Panc1 (cell line): Measurements from ENCODE around the gene MEGF8.

ENCODE experiments used
- POLR2AphosphoS5 ChIP-seq: IDR thresholded peaks from 2 replicates; pipeline ENCODE4 v1.6.1; 2012; ENCODE audit warnings: mild to moderate bottlenecking, low read depth, low read length, moderate library complexity
- SIN3A ChIP-seq: IDR thresholded peaks from 2 replicates; pipeline ENCODE4 v1.6.1; 2012; ENCODE audit warnings: low read depth, mild to moderate bottlenecking, low read length, moderate library complexity, borderline replicate concordance; ENCODE audit not compliant: insufficient read depth
- TCF7L2 ChIP-seq: IDR thresholded peaks from 2 replicates; pipeline ENCODE4 v1.6.1; 2011; ENCODE audit warnings: mild to moderate bottlenecking, low read depth, low read length, inconsistent platforms
- TF ChIP-seq, protein P1 (sequence below): fragments of 450-650 bp; IDR thresholded peaks from 2 replicates; pipeline ENCODE4 v1.5.1; 2017; ENCODE audit warnings: mild to moderate bottlenecking
- TF ChIP-seq, protein P2 (sequence below), 2 experiments: IDR thresholded peaks; 2 replicates each; pipeline ENCODE4 v1.6.1; 2011 to 2012; ENCODE audit warnings: low read depth in 2 of 2, control low read depth in 1 of 2, low read length in 1 of 2, mild to moderate bottlenecking in 1 of 2, moderate library complexity in 1 of 2; ENCODE audit not compliant: insufficient read depth in 1 of 2

DNA sequence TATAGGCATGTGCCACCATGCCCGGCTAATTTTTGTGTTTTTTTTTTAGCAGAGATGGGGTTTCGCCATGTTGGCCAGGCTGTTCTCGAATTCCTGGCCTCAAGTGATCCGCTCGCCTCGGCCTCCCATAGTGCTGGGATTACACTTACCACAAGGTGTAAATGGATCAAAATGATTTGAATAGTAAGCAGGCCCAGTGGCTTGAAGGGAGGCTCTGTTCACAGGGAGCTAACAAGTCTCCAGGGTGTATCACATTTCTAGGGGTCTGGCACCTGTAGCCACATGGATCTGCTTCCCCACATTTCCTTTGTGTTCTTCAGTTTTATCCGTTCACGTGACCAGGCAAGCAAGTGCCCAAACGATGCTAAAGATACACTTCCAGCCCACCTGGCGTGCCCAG, 78.2 kb downstream of the MEGF8 start:
- TF ChIP-seq, protein P1, sequence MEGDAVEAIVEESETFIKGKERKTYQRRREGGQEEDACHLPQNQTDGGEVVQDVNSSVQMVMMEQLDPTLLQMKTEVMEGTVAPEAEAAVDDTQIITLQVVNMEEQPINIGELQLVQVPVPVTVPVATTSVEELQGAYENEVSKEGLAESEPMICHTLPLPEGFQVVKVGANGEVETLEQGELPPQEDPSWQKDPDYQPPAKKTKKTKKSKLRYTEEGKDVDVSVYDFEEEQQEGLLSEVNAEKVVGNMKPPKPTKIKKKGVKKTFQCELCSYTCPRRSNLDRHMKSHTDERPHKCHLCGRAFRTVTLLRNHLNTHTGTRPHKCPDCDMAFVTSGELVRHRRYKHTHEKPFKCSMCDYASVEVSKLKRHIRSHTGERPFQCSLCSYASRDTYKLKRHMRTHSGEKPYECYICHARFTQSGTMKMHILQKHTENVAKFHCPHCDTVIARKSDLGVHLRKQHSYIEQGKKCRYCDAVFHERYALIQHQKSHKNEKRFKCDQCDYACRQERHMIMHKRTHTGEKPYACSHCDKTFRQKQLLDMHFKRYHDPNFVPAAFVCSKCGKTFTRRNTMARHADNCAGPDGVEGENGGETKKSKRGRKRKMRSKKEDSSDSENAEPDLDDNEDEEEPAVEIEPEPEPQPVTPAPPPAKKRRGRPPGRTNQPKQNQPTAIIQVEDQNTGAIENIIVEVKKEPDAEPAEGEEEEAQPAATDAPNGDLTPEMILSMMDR, result no peak
- TF ChIP-seq, protein P2, sequence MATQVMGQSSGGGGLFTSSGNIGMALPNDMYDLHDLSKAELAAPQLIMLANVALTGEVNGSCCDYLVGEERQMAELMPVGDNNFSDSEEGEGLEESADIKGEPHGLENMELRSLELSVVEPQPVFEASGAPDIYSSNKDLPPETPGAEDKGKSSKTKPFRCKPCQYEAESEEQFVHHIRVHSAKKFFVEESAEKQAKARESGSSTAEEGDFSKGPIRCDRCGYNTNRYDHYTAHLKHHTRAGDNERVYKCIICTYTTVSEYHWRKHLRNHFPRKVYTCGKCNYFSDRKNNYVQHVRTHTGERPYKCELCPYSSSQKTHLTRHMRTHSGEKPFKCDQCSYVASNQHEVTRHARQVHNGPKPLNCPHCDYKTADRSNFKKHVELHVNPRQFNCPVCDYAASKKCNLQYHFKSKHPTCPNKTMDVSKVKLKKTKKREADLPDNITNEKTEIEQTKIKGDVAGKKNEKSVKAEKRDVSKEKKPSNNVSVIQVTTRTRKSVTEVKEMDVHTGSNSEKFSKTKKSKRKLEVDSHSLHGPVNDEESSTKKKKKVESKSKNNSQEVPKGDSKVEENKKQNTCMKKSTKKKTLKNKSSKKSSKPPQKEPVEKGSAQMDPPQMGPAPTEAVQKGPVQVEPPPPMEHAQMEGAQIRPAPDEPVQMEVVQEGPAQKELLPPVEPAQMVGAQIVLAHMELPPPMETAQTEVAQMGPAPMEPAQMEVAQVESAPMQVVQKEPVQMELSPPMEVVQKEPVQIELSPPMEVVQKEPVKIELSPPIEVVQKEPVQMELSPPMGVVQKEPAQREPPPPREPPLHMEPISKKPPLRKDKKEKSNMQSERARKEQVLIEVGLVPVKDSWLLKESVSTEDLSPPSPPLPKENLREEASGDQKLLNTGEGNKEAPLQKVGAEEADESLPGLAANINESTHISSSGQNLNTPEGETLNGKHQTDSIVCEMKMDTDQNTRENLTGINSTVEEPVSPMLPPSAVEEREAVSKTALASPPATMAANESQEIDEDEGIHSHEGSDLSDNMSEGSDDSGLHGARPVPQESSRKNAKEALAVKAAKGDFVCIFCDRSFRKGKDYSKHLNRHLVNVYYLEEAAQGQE (IDR thresholded peaks at IDR 0.05; ENCODE audit: insufficient read depth in 1 of 2, low read depth in 2 of 2, low read length in 1 of 2), result no peak
- no peak for TF ChIP-seq TCF7L2
- no peak for TF ChIP-seq SIN3A
- TF ChIP-seq POLR2AphosphoS5, result no peak
